GM21576 (cell line): ENCODE results near the gene SYCE3.

Source experiments
- ATAC-seq: cut with Tn5 transposase; IDR thresholded peaks from one replicate; pipeline ENCODE4 v1.9.1; 2021; ENCODE audit warnings: mild to moderate bottlenecking, moderate library complexity; ENCODE audit not compliant: unreplicated experiment

SYCE3 gene

DNA sequence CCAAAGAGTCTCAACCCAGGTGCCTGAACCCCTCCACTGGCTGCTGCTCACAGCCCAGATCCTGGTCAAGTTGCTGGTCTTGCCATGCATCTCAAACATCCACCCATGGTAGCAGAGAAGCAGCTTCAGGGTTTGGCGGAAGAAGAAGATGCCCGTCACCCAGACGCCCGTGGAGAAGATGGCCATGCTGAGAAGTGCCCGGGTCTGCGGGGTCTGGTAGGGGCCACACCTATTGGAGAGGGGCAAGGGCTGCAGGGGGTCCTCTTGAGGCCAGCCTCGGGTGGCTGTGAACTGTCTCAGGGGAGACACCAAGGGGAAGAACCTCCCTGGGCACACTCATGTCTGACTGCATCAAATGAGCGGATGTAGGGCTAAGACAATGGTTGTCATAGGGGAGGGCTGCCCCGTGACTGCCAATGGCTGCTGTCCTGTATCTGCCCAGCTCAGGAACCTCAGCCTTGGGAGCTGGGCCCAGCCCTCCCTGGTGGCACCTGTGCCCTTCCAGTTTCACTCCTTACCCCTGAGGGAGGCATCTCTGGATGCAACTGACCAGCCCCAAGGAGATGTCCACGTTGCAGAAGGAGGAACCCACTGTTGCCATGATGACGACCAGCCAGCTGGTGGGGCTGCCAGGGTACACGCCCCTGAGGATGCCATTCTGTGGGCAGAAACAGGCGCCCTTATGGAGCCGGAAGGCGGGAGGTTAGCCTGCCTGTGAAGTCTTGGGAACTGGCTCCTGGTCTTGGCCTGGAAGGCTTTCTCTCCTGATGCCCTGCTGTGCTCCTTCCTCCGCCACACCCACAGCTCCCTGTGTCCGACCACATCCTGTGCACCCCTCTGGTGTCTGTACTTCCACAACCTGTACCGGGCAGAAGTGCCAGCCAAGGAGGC is 14.3 kb upstream of the SYCE3 start:
- no peak for ATAC-seq

DNA sequence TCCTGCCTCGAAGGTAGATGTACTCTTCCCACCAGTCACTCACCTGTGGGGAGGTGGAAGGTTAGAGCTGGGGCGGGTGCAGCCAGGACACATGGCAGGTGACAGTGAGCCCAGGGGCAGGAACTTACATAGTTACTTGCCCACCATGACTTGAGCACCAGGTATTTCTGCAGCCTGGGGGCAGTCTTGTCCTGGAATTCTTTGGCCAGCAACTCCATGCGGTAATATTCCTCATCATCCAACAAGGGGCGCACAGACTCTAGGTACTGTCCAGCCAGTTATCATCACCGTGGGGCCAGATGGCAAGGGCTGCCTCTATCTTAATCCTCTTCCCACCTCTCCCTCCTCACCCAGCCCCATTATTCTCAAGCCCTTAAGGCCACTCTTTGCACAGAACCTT is 13.4 kb upstream of the SYCE3 start:
- ATAC-seq, result no peak

DNA sequence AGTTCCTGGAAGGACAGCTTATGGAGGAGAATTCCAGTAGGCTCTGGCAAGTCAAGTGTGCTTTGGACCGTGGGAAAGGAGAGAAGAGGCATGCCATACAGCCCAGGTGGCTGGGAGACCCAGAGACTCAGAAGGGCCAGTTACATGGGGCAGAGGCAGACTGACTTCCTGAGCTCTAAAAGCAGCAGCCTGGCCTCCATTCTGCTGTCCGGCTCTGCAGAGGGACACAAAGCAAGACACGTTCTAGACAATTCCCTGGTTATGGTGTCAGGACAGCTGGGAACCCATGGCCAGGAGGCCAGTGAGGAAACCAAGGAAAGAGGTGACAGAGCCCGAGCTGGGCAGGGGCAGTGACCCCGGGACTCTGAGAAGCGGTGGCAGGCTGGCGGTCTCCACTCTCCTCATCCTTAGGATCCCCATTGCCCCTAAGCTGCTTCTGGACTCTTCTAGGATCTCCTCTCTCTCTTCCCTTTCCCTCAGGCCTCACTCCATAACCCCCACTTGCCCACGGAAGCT is 12.8 kb upstream of the SYCE3 start:
- ATAC-seq, result no peak

DNA sequence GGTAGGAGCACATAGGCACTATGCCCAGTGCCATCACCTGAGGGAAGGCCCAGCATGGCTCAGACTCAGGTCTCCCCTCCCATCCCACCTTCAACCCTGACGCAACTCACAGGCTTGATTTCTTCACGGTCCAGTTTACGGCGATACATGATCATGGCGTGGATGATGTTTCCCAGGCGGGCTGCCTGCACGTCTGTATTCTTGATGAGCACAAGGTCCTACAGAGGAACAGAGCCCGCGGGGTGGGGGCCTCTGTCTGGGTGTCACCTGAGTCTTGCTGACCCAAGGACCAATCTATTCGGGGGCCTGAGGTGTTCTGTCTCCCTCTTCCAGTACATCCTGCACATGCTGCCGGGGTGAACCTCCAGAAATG is 11.7 kb upstream of the SYCE3 start:
- ATAC-seq, result no peak

DNA sequence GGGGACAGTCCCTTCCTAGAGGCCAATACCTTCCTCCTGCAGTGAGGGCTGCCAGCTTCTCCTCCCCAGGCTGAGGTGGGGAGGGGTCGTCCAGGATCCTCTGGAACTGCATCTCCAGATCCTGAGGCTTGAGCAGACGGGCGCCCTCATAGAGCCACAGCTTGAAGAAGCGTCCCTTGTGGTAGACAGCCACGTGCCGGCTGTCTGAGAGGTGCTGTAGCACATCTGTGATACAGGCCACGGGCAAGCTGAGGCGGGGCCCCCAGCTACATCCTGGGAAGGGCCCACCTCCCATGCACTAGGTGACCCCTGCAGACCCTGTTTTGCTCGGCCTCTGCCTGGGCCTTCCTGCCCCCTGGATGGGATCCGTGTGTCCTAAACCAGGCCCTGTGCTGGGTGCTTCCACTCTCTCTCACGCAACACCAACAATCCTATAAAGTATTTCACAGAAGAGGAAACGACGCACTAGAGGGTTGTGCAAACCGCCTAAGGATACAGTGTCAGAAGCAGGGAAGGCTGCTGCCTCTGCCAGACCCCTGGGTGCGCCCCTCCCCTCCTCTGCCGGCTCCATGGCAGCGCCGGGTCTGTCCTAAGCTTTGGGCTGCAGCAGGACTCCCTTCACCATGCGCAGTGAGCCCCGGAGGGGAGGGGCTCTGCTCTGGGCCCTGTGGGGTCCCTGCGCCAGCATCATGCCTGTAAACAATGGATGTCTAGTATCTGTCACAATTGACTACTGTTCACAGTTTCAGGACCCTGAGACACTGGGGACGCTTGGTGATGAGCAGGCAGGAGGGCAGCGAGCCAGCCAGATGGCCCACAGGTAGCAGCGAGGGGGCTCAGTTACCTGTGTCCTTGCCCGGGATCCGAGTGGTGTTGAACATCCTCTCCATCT is 11.0 kb upstream of the SYCE3 start:
- ATAC-seq, result no peak

DNA sequence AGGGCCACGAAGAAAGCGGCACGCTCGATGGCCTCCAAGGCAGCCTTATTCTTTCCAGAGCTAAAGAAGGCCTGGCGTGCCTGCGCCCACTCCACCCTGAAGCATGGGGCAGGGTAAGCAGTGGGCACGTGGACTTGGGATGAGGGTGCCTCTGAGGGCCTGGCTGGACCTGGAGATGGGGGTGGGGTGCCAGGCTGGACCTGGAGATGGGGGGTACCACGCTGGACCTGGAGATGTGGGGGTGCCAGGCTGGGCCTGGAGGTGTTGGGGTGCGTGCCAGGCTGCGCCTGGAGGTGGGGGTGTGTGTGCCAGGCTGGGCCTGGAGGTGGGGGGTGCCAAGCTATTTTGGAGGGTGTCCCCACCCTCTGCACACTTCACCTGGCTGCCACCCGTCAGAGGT is 10.2 kb upstream of the SYCE3 start:
- no peak for ATAC-seq

- no peak for ATAC-seq
Observed at GRCh38 chr22:50571264-50572175, 8.8 kb upstream of the SYCE3 start.

- ATAC-seq, result no peak
Observed at GRCh38 chr22:50570861-50571260, 8.1 kb upstream of the SYCE3 start.

GRCh38 chr22:50569896-50570535 is 7.3 kb upstream of the SYCE3 start:
- no peak for ATAC-seq

- no peak for ATAC-seq
Observed at GRCh38 chr22:50569041-50569459, 6.3 kb upstream of the SYCE3 start.

DNA sequence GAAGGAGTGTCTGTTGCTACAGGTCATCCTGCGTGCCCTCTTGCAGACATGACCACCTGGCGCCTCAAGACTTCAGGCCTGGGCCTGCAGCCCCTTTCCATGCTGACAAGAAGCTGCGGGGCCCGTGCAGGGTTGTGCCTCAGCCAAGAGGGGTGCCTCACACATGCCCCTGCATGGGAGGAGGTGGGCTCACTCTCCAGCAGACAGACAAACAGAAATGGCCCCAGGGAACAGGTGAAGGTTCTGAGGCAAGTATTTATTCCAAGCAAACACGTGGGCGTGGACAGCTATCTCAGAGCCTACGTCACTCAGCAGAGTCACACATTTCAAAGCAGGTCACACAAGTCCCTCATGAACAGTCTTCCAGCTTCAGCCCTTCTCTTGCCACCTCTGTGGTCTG is 5.9 kb upstream of the SYCE3 start:
- no peak for ATAC-seq

DNA sequence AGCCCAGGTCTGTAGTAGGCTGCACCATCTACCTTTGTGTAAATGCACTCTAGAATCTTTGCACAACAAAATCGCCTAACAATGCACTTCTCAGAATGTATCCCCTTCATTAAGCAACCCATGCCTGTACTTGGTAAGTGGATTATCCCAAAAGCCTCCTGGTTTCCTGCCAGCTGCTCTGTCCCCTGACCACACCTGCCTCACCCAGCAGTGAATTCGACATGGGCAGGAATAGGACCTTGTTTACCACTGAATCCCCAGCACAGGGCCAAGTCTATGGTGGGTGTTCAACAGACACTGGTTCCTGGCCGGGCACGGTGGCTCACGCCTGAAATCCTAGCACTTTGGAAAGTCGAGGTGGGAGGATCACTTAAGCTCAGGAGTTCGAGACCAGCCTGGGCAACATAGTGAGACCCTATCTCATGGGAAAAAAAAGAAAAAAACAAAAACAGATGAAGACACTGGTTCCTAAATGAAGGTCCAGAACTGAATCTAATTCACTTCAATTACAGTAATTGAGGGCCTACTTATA is 5.1 kb upstream of the SYCE3 start:
- ATAC-seq, result no peak

- no peak for ATAC-seq
Observed at GRCh38 chr22:50564289-50564688, 1.6 kb upstream of the SYCE3 start.

DNA sequence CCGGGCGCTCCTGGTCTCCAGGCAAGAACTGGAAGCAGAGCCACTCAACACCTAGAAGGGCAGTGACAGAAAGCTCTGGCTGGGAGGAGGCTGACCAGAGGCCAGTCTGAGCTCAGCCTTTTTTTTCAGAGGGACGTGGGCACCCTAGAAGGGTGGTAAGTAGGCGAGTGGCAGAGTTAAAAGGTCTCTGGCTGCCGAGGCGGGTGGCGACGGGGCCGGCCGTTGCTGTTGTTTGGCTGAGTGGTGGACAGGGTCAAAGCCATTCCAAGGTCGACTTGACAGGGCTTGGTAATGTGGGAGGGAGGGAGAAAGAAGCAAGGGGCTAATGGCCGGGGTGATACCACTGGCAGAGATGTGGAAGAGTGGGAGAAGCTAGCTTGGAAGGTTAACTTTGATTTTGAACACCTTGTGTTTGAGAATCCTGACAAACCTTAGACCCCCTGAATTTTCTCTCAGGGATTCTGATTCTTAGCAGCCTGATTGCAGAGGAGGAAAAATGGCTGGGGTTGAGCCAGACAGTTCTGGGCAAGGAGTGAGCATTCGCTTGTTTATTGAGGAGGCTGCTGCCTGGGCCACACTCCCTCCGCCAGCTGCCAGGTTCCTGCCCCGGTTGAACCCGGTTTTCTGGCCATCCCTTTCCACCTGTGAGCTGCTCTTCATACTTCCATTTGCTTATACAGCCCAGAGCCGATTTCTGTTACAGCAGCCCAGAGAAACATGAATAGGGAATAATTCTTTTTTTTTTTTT is 868 bp upstream of the SYCE3 start:
- ATAC-seq, result peak; percentile 8

GRCh38 chr22:50561401-50562358 is 1.0 kb downstream of the SYCE3 start:
- no peak for ATAC-seq

DNA sequence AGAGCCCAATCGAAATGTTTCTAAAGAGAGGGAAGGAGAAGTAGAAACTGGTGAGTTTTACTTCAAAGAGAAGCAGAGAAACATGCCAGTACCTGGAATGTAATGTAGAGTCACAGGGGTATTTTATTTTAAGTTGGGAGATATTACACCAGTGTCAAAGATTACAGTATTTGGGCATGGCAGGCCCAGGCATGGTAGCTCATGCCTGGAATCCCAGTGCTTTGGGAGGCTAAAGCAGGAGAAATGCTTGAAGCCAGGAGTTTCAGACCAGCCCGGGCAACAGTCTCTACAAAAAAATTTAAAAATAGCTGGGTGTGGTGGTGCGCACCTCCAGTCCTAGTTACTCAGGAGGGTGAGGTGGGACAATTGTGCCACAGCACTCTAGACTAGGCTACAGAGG is 2.7 kb downstream of the SYCE3 start:
- no peak for ATAC-seq

GRCh38 chr22:50556703-50557102 is 6.0 kb downstream of the SYCE3 start:
- ATAC-seq, result no peak

- ATAC-seq, result no peak
Observed at GRCh38 chr22:50553310-50553709, 9.4 kb downstream of the SYCE3 start.
